K562 (cell line): Measurements from ENCODE around the gene PHF21B.

ENCODE experiments used
- CTCF ChIP-seq, 3 experiments: IDR thresholded peaks in 2 of 3; conservative IDR thresholded peaks in 1 of 3; 2 replicates each; pipeline ENCODE4 v1.5.1; 2011 to 2012; ENCODE audit warnings: low read length in 3 of 3, mild to moderate bottlenecking in 3 of 3, control low read depth in 2 of 3, improper control_type of control experiment in 1 of 3, inconsistent platforms in 1 of 3, low read depth in 1 of 3, mixed read lengths in 1 of 3, moderate library complexity in 1 of 3; ENCODE audit not compliant: insufficient read depth in 2 of 3
- EZH2 ChIP-seq: IDR thresholded peaks from 2 replicates; pipeline ENCODE4 v1.6.1; 2012; ENCODE audit warnings: low read depth, mild to moderate bottlenecking, inconsistent platforms, low read length, borderline replicate concordance
- FOXK2 ChIP-seq, 2 experiments: fragments of 450-650 bp; IDR thresholded peaks in 1 of 2; conservative IDR thresholded peaks in 1 of 2; 2 replicates each; pipeline ENCODE4 v1.6.1; 2016; ENCODE audit warnings: low read depth in 2 of 2, mild to moderate bottlenecking in 1 of 2
- LARP7 ChIP-seq: fragments of 450-650 bp; IDR thresholded peaks from 2 replicates; pipeline ENCODE4 v1.6.1; 2016
- MEF2A ChIP-seq: IDR thresholded peaks from 2 replicates; pipeline ENCODE4 v1.6.1; 2011; ENCODE audit warnings: low read depth, mild to moderate bottlenecking, low read length, moderate library complexity; ENCODE audit not compliant: control insufficient read depth
- MYC ChIP-seq, 2 experiments: fragments of 250-450 bp in 1 of 2; sonication (Bioruptor Pico) in 1 of 2; IDR thresholded peaks; 2 replicates each; pipeline versions ENCODE4 v1.5.1 to v1.6.1; 2012 to 2021; ENCODE audit warnings: low read depth in 2 of 2, borderline replicate concordance in 1 of 2, improper control_type of control experiment in 1 of 2, low read length in 1 of 2, mild to moderate bottlenecking in 1 of 2, moderate library complexity in 1 of 2
- POLR2A ChIP-seq: fragments of 450-650 bp; conservative IDR thresholded peaks from 2 replicates; pipeline ENCODE4 v1.6.1; 2016
- RAD21 ChIP-seq, 2 experiments: fragments of 250-450 bp in 1 of 2; fragments of 450-650 bp in 1 of 2; sonication (Bioruptor Pico) in 1 of 2; formaldehyde crosslinking in 1 of 2; IDR thresholded peaks in 1 of 2; conservative IDR thresholded peaks in 1 of 2; 2 replicates each; pipeline versions ENCODE4 v1.4.0 to v1.8.0; 2020 to 2022; ENCODE audit warnings: mild to moderate bottlenecking in 2 of 2, moderate library complexity in 1 of 2
- REST ChIP-seq, 2 experiments: fragments of 450-650 bp; formaldehyde crosslinking in 1 of 2; IDR thresholded peaks; 2 replicates each; pipeline versions ENCODE4 v1.4.0 to v1.6.1; 2014 to 2020; ENCODE audit warnings: mild to moderate bottlenecking in 2 of 2, borderline replicate concordance in 1 of 2, low read depth in 1 of 2
- TAF1 ChIP-seq: IDR thresholded peaks from 2 replicates; pipeline ENCODE4 v1.6.1; 2011; ENCODE audit warnings: mild to moderate bottlenecking, low read length, moderate library complexity; ENCODE audit not compliant: insufficient read depth, control insufficient read depth, severe bottlenecking; ENCODE audit errors: extremely low read depth
- TCF7L2 ChIP-seq: fragments of 150-350 bp; IDR thresholded peaks from 2 replicates; pipeline ENCODE4 v1.6.1; 2016; ENCODE audit warnings: low read depth, mild to moderate bottlenecking, low read length, moderate library complexity
- ZC3H11A ChIP-seq: IDR thresholded peaks from 2 replicates; pipeline ENCODE4 v1.6.1; 2012; ENCODE audit warnings: low read depth, low read length, improper control_type of control experiment

- TF ChIP-seq TCF7L2 (no peak), REST (IDR thresholded peaks at IDR 0.05; ENCODE audit: borderline replicate concordance) (no peak), REST (CRISPR knock-in tag; IDR thresholded peaks at IDR 0.05; ENCODE audit: low read depth) (no peak), ZC3H11A (no peak), MYC (IDR thresholded peaks at IDR 0.05; ENCODE audit: low read depth, low read length) (no peak), MYC (CRISPR knock-in tag; IDR thresholded peaks at IDR 0.05; ENCODE audit: borderline replicate concordance, low read depth) (no peak), EZH2 (no peak), LARP7 (no peak), FOXK2 (conservative IDR thresholded peaks at IDR 0.05 in 1 of 2, IDR thresholded peaks at IDR 0.05 in 1 of 2; ENCODE audit: low read depth in 2 of 2) (no peak), CTCF (IDR thresholded peaks at IDR 0.05 in 2 of 3, conservative IDR thresholded peaks at IDR 0.05 in 1 of 3; ENCODE audit: insufficient read depth in 2 of 3, low read depth in 1 of 3, low read length in 3 of 3) (no peak), TAF1 (no peak), RAD21 (CRISPR knock-in tag; conservative IDR thresholded peaks at IDR 0.05 in 1 of 2, IDR thresholded peaks at IDR 0.05 in 1 of 2) (no peak), MEF2A (no peak), POLR2A (no peak)
Measured at GRCh38 chr22:44995105-44995514, 14.7 kb downstream of the PHF21B start.
